Activated CD4-positive, CD25-positive, alpha-beta regulatory T cell treated with anti-CD3 and anti-CD28 coated beads, Interleukin-2, amount 50 U/mL, for 24 hours (primary cell): Measurements from ENCODE around the gene ANK2.

Experiments
- ATAC-seq, 2 donors: fragments of 150-1000 bp; cut with Tn5 transposase; one replicate each; pipeline ENCODE4 v1.10.0; 2021; ENCODE audit warnings: mild to moderate bottlenecking in 1 of 2, moderate library complexity in 1 of 2

ANK2 gene

GRCh38 chr4:113405874-113406722 is 356.6 kb downstream of the ANK2 start:
- ATAC-seq: no peak

DNA sequence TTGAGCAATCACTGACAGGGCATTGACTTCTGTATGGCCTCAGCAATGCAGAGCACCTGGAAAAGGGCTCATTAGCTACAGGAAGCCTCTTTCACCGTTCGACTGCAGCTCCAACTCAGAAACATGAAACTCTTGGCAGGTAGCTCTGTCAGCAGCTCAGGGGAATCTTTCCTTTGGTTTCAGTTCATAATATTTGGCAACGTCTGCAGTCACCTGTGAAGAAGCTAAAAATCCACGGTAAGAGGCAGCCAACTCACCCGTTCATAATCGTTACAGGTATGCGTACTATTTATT is 357.2 kb downstream of the ANK2 start:
- ATAC-seq: no peak

GRCh38 chr4:113407409-113407808 is 358.0 kb downstream of the ANK2 start:
- ATAC-seq: no peak

DNA sequence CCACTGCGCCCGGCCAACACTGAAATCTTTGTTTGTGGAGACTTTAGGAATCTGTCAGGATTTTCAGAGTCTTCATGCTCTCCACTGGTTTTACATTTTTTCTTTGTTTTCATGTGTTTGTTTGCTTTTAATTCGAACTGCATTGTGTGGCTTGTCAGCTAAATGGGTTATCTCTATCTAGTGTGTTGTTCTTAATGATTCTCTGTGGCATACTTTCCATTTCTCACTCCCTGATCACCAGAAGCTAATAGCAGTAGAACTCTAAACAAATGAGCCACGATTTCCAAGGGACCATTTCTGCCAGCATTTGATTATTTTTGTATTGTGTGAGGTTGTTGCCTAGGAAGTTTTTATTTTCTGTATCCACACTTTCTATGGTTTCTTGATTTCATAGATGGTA is 359.7 kb downstream of the ANK2 start:
- ATAC-seq: no peak

GRCh38 chr4:113410686-113411085 is 361.2 kb downstream of the ANK2 start:
- no peak for ATAC-seq

- no peak for ATAC-seq
Observed at GRCh38 chr4:113411496-113411938, 362.1 kb downstream of the ANK2 start.

GRCh38 chr4:113419631-113420030 is 370.2 kb downstream of the ANK2 start:
- no peak for ATAC-seq

DNA sequence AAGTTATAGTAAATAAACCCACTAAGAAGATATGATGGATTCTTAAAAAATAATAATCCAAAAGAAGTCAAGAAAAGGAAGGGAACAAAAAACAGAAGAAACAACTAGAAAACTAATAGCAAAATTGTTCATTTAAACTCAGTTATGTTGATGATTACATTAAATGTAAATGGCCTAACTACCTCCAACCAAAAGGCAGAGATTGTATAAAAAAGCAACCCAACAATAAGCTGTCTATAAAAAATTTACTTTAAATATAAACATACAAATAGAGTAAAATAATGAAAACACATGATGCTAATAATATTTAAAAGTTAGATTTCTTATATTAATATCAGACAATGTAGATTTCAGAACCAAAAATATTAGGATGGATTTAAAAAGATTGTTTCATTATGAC is 371.5 kb downstream of the ANK2 start:
- ATAC-seq: no peak

DNA sequence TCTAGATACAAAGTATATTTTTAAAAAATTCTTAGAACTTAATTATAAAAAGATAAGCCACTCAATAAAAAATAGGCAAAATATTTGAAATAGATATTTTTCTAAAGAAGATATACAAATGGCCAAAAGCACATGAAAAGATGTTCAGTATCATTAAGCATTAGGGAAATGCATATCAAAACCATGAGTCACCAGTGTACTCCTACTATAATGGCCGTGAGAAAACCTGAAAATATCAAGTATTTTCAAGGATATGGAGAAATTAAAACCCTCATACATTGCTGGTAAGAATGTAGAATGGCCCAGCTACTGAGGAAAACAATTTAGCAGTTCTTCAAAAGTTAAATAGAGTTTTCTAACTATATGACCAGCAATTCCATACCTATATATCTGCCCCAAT is 374.2 kb downstream of the ANK2 start:
- ATAC-seq: no peak

- no peak for ATAC-seq
Observed at GRCh38 chr4:113433116-113433515, 383.7 kb downstream of the ANK2 start.
